HEK293 (cell line): ENCODE results near the gene CTPS1.

Source experiments
- CTCF ChIP-seq: fragments of 450-650 bp; formaldehyde crosslinking; IDR thresholded peaks from 2 replicates; pipeline ENCODE4 v1.5.1; 2016; ENCODE audit warnings: missing biosample characterization, missing genetic modification characterization
- SETDB1 ChIP-seq: IDR thresholded peaks from one replicate; pipeline ENCODE4 v1.6.1; 2017; ENCODE audit warnings: mild to moderate bottlenecking, low read length, moderate library complexity, mixed read lengths; ENCODE audit not compliant: insufficient read length
- SP7 ChIP-seq: fragments of 450-650 bp; formaldehyde crosslinking; IDR thresholded peaks from 2 replicates; pipeline ENCODE4 v1.5.1; 2016; ENCODE audit warnings: missing biosample characterization, missing genetic modification characterization
- TCF7L2 ChIP-seq: IDR thresholded peaks from 2 replicates; pipeline ENCODE4 v1.6.1; 2011; ENCODE audit warnings: low read depth, mild to moderate bottlenecking, inconsistent platforms, low read length, moderate library complexity, borderline replicate concordance
- ZBTB8A ChIP-seq: fragments of 450-650 bp; formaldehyde crosslinking; IDR thresholded peaks from 2 replicates; pipeline ENCODE4 v1.5.1; 2016; ENCODE audit warnings: missing biosample characterization, missing genetic modification characterization
- ZFP3 ChIP-seq: fragments of 450-650 bp; formaldehyde crosslinking; IDR thresholded peaks from 2 replicates; pipeline ENCODE4 v1.5.1; 2016; ENCODE audit warnings: low read depth, missing biosample characterization, missing genetic modification characterization
- ZNF239 ChIP-seq: fragments of 450-650 bp; formaldehyde crosslinking; IDR thresholded peaks from 2 replicates; pipeline ENCODE4 v1.5.1; 2016; ENCODE audit warnings: missing biosample characterization, missing genetic modification characterization
- ZNF518A ChIP-seq: fragments of 450-650 bp; formaldehyde crosslinking; conservative IDR thresholded peaks from 2 replicates; pipeline ENCODE4 v1.5.1; 2016; ENCODE audit warnings: low read depth, missing biosample characterization, missing genetic modification characterization
- ZNF658 ChIP-seq: fragments of 450-650 bp; formaldehyde crosslinking; IDR thresholded peaks from 2 replicates; pipeline ENCODE4; 2016; ENCODE audit warnings: missing biosample characterization, missing genetic modification characterization
- ZNF837 ChIP-seq: fragments of 450-650 bp; formaldehyde crosslinking; IDR thresholded peaks from 2 replicates; pipeline ENCODE4 v1.5.1; 2016; ENCODE audit warnings: missing biosample characterization, missing genetic modification characterization
- TF ChIP-seq, protein P1 (sequence below): fragments of 450-650 bp; formaldehyde crosslinking; conservative IDR thresholded peaks from 2 replicates; pipeline ENCODE4 v1.5.1; 2016; ENCODE audit warnings: low read depth, missing biosample characterization, missing genetic modification characterization
- TF ChIP-seq, protein P2 (sequence below): fragments of 450-650 bp; formaldehyde crosslinking; IDR thresholded peaks from 2 replicates; pipeline ENCODE4 v1.5.1; 2016; ENCODE audit warnings: missing biosample characterization, missing genetic modification characterization
- TF ChIP-seq, protein P3 (sequence below): fragments of 450-650 bp; IDR thresholded peaks from 2 replicates; pipeline ENCODE4 v1.5.1; 2018; ENCODE audit warnings: missing biosample characterization, missing genetic modification characterization
- TF ChIP-seq, protein P4 (sequence below): fragments of 450-650 bp; formaldehyde crosslinking; IDR thresholded peaks from 2 replicates; pipeline ENCODE4 v1.5.1; 2016; ENCODE audit warnings: missing biosample characterization, missing genetic modification characterization

DNA sequence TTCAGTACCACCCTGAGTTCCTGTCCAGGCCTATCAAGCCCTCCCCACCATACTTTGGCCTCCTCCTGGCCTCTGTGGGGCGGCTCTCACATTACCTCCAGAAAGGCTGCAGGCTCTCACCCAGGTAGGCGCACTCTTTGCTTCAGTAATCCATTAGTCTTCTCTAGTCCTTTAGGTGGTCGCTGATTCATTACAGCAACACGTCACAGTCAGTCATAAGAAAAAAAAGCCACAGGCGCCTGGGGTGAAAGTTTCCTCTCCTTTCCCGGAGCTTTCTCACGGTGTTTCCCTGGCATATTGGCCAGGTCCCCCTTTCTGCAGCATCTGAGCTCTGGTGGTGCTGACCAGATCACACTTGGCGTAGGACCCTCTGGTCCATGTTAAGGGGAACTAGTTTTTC lies 30.0 kb downstream of the CTPS1 start:
- no peak for TF ChIP-seq ZNF518A (tag by site-specific recombination)
- no peak for TF ChIP-seq SETDB1
- no peak for TF ChIP-seq CTCF (tag by site-specific recombination)
- TF ChIP-seq ZBTB8A (tag by site-specific recombination) = no peak
- TF ChIP-seq ZNF658 = no peak
- TF ChIP-seq, protein P1, sequence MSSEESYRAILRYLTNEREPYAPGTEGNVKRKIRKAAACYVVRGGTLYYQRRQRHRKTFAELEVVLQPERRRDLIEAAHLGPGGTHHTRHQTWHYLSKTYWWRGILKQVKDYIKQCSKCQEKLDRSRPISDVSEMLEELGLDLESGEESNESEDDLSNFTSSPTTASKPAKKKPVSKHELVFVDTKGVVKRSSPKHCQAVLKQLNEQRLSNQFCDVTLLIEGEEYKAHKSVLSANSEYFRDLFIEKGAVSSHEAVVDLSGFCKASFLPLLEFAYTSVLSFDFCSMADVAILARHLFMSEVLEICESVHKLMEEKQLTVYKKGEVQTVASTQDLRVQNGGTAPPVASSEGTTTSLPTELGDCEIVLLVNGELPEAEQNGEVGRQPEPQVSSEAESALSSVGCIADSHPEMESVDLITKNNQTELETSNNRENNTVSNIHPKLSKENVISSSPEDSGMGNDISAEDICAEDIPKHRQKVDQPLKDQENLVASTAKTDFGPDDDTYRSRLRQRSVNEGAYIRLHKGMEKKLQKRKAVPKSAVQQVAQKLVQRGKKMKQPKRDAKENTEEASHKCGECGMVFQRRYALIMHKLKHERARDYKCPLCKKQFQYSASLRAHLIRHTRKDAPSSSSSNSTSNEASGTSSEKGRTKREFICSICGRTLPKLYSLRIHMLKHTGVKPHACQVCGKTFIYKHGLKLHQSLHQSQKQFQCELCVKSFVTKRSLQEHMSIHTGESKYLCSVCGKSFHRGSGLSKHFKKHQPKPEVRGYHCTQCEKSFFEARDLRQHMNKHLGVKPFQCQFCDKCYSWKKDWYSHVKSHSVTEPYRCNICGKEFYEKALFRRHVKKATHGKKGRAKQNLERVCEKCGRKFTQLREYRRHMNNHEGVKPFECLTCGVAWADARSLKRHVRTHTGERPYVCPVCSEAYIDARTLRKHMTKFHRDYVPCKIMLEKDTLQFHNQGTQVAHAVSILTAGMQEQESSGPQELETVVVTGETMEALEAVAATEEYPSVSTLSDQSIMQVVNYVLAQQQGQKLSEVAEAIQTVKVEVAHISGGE (tag by site-specific recombination) = no peak
- TF ChIP-seq, protein P2, sequence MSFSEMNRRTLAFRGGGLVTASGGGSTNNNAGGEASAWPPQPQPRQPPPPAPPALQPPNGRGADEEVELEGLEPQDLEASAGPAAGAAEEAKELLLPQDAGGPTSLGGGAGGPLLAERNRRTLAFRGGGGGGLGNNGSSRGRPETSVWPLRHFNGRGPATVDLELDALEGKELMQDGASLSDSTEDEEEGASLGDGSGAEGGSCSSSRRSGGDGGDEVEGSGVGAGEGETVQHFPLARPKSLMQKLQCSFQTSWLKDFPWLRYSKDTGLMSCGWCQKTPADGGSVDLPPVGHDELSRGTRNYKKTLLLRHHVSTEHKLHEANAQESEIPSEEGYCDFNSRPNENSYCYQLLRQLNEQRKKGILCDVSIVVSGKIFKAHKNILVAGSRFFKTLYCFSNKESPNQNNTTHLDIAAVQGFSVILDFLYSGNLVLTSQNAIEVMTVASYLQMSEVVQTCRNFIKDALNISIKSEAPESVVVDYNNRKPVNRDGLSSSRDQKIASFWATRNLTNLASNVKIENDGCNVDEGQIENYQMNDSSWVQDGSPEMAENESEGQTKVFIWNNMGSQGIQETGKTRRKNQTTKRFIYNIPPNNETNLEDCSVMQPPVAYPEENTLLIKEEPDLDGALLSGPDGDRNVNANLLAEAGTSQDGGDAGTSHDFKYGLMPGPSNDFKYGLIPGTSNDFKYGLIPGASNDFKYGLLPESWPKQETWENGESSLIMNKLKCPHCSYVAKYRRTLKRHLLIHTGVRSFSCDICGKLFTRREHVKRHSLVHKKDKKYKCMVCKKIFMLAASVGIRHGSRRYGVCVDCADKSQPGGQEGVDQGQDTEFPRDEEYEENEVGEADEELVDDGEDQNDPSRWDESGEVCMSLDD (tag by site-specific recombination) = no peak
- TF ChIP-seq ZNF837 (tag by site-specific recombination) = no peak
- no peak for TF ChIP-seq ZFP3 (tag by site-specific recombination)
- TF ChIP-seq ZNF239 (tag by site-specific recombination) = no peak
- TF ChIP-seq, protein P3, sequence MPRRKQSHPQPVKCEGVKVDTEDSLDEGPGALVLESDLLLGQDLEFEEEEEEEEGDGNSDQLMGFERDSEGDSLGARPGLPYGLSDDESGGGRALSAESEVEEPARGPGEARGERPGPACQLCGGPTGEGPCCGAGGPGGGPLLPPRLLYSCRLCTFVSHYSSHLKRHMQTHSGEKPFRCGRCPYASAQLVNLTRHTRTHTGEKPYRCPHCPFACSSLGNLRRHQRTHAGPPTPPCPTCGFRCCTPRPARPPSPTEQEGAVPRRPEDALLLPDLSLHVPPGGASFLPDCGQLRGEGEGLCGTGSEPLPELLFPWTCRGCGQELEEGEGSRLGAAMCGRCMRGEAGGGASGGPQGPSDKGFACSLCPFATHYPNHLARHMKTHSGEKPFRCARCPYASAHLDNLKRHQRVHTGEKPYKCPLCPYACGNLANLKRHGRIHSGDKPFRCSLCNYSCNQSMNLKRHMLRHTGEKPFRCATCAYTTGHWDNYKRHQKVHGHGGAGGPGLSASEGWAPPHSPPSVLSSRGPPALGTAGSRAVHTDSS (tag by site-specific recombination) = no peak
- TF ChIP-seq TCF7L2 = no peak
- TF ChIP-seq SP7 (tag by site-specific recombination) = no peak
- TF ChIP-seq, protein P4, sequence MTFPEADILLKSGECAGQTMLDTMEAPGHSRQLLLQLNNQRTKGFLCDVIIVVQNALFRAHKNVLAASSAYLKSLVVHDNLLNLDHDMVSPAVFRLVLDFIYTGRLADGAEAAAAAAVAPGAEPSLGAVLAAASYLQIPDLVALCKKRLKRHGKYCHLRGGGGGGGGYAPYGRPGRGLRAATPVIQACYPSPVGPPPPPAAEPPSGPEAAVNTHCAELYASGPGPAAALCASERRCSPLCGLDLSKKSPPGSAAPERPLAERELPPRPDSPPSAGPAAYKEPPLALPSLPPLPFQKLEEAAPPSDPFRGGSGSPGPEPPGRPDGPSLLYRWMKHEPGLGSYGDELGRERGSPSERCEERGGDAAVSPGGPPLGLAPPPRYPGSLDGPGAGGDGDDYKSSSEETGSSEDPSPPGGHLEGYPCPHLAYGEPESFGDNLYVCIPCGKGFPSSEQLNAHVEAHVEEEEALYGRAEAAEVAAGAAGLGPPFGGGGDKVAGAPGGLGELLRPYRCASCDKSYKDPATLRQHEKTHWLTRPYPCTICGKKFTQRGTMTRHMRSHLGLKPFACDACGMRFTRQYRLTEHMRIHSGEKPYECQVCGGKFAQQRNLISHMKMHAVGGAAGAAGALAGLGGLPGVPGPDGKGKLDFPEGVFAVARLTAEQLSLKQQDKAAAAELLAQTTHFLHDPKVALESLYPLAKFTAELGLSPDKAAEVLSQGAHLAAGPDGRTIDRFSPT (tag by site-specific recombination) = no peak
